COLO668 (cell line): ENCODE data around the gene SLC49A3.
A peak's percentile ranks its signal among the peaks of the same experiment; 100 is the strongest.
"Not testable (repeated sequence)": the region's sequence is repeated elsewhere in the genome, so short reads cannot be mapped to it uniquely, and the experiment has no call there.

Source experiments
- DNase-seq: peaks from one replicate; lab custom pipeline; 2025; ENCODE audit not compliant: unreplicated experiment; lab: John Stamatoyannopoulos, UW

Gene SLC49A3

GRCh38 chr4:681736-682451 lies 7.1 kb downstream of the SLC49A3 start:
- peak; percentile 94 for DNase-seq

- peak; percentile 65 for DNase-seq
Measured at GRCh38 chr4:680928-681645, 7.9 kb downstream of the SLC49A3 start.

GRCh38 chr4:680551-680927 lies 8.4 kb downstream of the SLC49A3 start:
- DNase-seq: peak; percentile 39

- DNase-seq: no peak
Measured at GRCh38 chr4:680091-680490, 8.9 kb downstream of the SLC49A3 start.

- DNase-seq: no peak
Measured at GRCh38 chr4:679629-680028, 9.3 kb downstream of the SLC49A3 start.

GRCh38 chr4:679104-679481 lies 9.9 kb downstream of the SLC49A3 start:
- no peak for DNase-seq

- DNase-seq: no peak
Measured at GRCh38 chr4:678331-679103, 10.4 kb downstream of the SLC49A3 start.

GRCh38 chr4:677431-678293 lies 11.3 kb downstream of the SLC49A3 start:
- DNase-seq: peak; percentile 86

GRCh38 chr4:676871-677235 lies 12.1 kb downstream of the SLC49A3 start:
- no peak for DNase-seq

GRCh38 chr4:675980-676870 lies 12.7 kb downstream of the SLC49A3 start:
- DNase-seq: peak; percentile 20

GRCh38 chr4:675036-675882 lies 13.7 kb downstream of the SLC49A3 start:
- DNase-seq: no peak

- peak; percentile 97 for DNase-seq
Measured at GRCh38 chr4:674172-675035, 14.5 kb downstream of the SLC49A3 start, which contains the start of the genes ATP5ME and MYL5. ATP5ME (minus strand) TSS chr4:674276; CDS start chr4:674247, 29 bp downstream. MYL5 (plus strand) TSS chr4:674542; CDS start chr4:678027, 3,485 bp downstream.

GRCh38 chr4:673349-674091 lies 15.4 kb downstream of the SLC49A3 start:
- DNase-seq: peak; percentile 38

- no peak for DNase-seq
Measured at GRCh38 chr4:671769-672168, 17.2 kb downstream of the SLC49A3 start.

- DNase-seq: not testable (repeated sequence)
Measured at GRCh38 chr4:669806-670559, 19.0 kb downstream of the SLC49A3 start.

- DNase-seq: not testable (repeated sequence)
Measured at GRCh38 chr4:668219-668618, 20.7 kb downstream of the SLC49A3 start.

GRCh38 chr4:667545-667925 lies 21.4 kb downstream of the SLC49A3 start:
- no peak for DNase-seq
